Measurements from ENCODE around the gene RANBP17. TPM values are rescaled to one million over a fixed set of nuclear protein-coding genes. Genes with fewer than 3 reads are reported as not detected.
"Not testable (repeated sequence)": the region's sequence is repeated elsewhere in the genome, so short reads cannot be mapped to it uniquely, and the experiment has no call there.

Gene RANBP17
- total RNA-seq, 4 donors from 2014 or later: 0.61 to 9.3 (median 1.9) TPM

- Histone ChIP-seq H3K27me3 (no peaks in the 10 kb centered on the region), H3K9me3 (no peaks in the 10 kb centered on the region), H3K27ac (no peak overlapping the region), H3K4me1 (no peaks in the 10 kb centered on the region), H3K36me3 (no peaks in the 10 kb centered on the region), H3K4me3 (no peak overlapping the region)
- 78 to 85% methylated on average over 3 of the region's 3 CpGs for WGBS, 2 donors
- DNase-seq: no peak
- intact Hi-C loops (cut with DNase I): no loop called here
- no peak for TF ChIP-seq POLR2A (IDR thresholded peaks at IDR 0.05)
- no peak for TF ChIP-seq CTCF (IDR thresholded peaks at IDR 0.05)
Observed at GRCh38 chr5:171029401-171029800, 167.6 kb downstream of the RANBP17 start.

GRCh38 chr5:171031977-171032376 is 170.2 kb downstream of the RANBP17 start:
- no peak for DNase-seq
- Histone ChIP-seq H3K27ac (no peak overlapping the region), H3K9me3 (no peaks in the 10 kb centered on the region), H3K4me3 (no peak overlapping the region), H3K4me1 (no peaks in the 10 kb centered on the region), H3K27me3 (no peaks in the 10 kb centered on the region), H3K36me3 (no peaks in the 10 kb centered on the region)
- WGBS, 2 donors: 92 to 96% methylated on average over 2 of the region's 2 CpGs
- intact Hi-C loops (cut with DNase I): no loop called here
- no peak for TF ChIP-seq CTCF (IDR thresholded peaks at IDR 0.05)
- no peak for TF ChIP-seq POLR2A (IDR thresholded peaks at IDR 0.05)

- Histone ChIP-seq H3K27ac (no peak overlapping the region), H3K4me1 (no peaks in the 10 kb centered on the region), H3K9me3 (no peaks in the 10 kb centered on the region), H3K27me3 (no peaks in the 10 kb centered on the region), H3K4me3 (no peak overlapping the region), H3K36me3 (no peaks in the 10 kb centered on the region)
- intact Hi-C loops (cut with DNase I): no loop called here
- no peak for DNase-seq
- WGBS, 2 donors: 89 to 95% methylated on average over 2 of the region's 2 CpGs
- TF ChIP-seq CTCF (IDR thresholded peaks at IDR 0.05): no peak
Observed at GRCh38 chr5:171032435-171032973, 170.7 kb downstream of the RANBP17 start.

GRCh38 chr5:171041893-171042292 is 180.1 kb downstream of the RANBP17 start:
- H3K4me3 ChIP-seq; H3K27me3 ChIP-seq; H3K36me3 ChIP-seq; H3K9me3 ChIP-seq; DNase-seq; intact Hi-C loops (cut with DNase I); H3K27ac ChIP-seq; H3K4me1 ChIP-seq: not testable (repeated sequence)
- 89 to 96% methylated on average over 2 of the region's 2 CpGs for WGBS, 2 donors

GRCh38 chr5:171050916-171051315 is 189.1 kb downstream of the RANBP17 start:
- peaks cover 0 to 11% (median 6%) of the 10 kb centered on the region in 3 donors for H3K9me3 ChIP-seq
- no peaks in the 10 kb centered on the region for H3K27me3 ChIP-seq
- intact Hi-C loops (cut with DNase I): no loop called here
- H3K4me3 ChIP-seq: no peak overlapping the region
- 89 to 100% methylated on average over 1 of the region's 1 CpG for WGBS, 2 donors
- TF ChIP-seq POLR2A (IDR thresholded peaks at IDR 0.05) (no peak), CTCF (IDR thresholded peaks at IDR 0.05) (no peak)
- DNase-seq: no peak
- H3K36me3 ChIP-seq: no peaks in the 10 kb centered on the region
- no peaks in the 10 kb centered on the region for H3K4me1 ChIP-seq
- H3K27ac ChIP-seq: no peak overlapping the region

- TF ChIP-seq POLR2A (IDR thresholded peaks at IDR 0.05): no peak
- no peak for TF ChIP-seq CTCF (IDR thresholded peaks at IDR 0.05)
- Histone ChIP-seq H3K4me3 (no peak overlapping the region), H3K27ac (no peak overlapping the region), H3K4me1 (no peaks in the 10 kb centered on the region), H3K27me3 (no peaks in the 10 kb centered on the region), H3K36me3 (no peaks in the 10 kb centered on the region), H3K9me3 (peaks cover 0 to 15% (median 6%) of the 10 kb centered on the region in 3 donors)
- no peak for DNase-seq
- intact Hi-C loops (cut with DNase I): no loop called here
- WGBS, 2 donors: 81 to 86% methylated on average over 3 of the region's 3 CpGs
Observed at GRCh38 chr5:171055875-171056454, 194.1 kb downstream of the RANBP17 start.
